ENCODE results near the gene DST.

The DST gene

GRCh38 chr6:56579155-56579851, 63.4 kb downstream of the DST start:
- H3K27me3 ChIP-seq (replicated peaks), result no peaks in the 10 kb centered on the region
- in situ Hi-C loops (cut with HindIII; ENCODE audit: low pct_ligation_motif_present, low sequenced_read_pairs), result no loop called here
- no peak overlapping the region for H3K27ac ChIP-seq
- peaks cover 20% of the 10 kb centered on the region for H3K36me3 ChIP-seq (replicated peaks)
- DNase-seq, result no peak
- no peak for TF ChIP-seq CTCF (IDR thresholded peaks at IDR 0.05; ENCODE audit: low read depth, low read length, missing control alignments)
- no peak overlapping the region for H3K4me3 ChIP-seq (ENCODE audit: low read depth, low read length)

GRCh38 chr6:56575736-56576135, 67.0 kb downstream of the DST start:
- no peak overlapping the region for H3K27ac ChIP-seq
- in situ Hi-C loops (cut with HindIII; ENCODE audit: low pct_ligation_motif_present, low sequenced_read_pairs), result no loop called here
- H3K36me3 ChIP-seq (replicated peaks), result peaks cover 27% of the 10 kb centered on the region
- no peaks in the 10 kb centered on the region for H3K27me3 ChIP-seq (replicated peaks)
- H3K4me3 ChIP-seq (ENCODE audit: low read depth, low read length), result no peak overlapping the region
- no peak for DNase-seq
- TF ChIP-seq CTCF (IDR thresholded peaks at IDR 0.05; ENCODE audit: low read depth, low read length, missing control alignments), result no peak

- TF ChIP-seq CTCF (IDR thresholded peaks at IDR 0.05; ENCODE audit: low read depth, low read length, missing control alignments), result no peak
- in situ Hi-C loops (cut with HindIII; ENCODE audit: low pct_ligation_motif_present, low sequenced_read_pairs), result no loop called here
- no peak overlapping the region for H3K27ac ChIP-seq
- no peaks in the 10 kb centered on the region for H3K27me3 ChIP-seq (replicated peaks)
- no peak overlapping the region for H3K4me3 ChIP-seq (ENCODE audit: low read depth, low read length)
- DNase-seq, result no peak
- peaks cover 27% of the 10 kb centered on the region for H3K36me3 ChIP-seq (replicated peaks)
These were observed 68.4 kb downstream of the DST start for GRCh38 chr6:56574292-56574691.

GRCh38 chr6:56573624-56574023, 69.1 kb downstream of the DST start:
- Histone ChIP-seq H3K27me3 (replicated peaks) (no peaks in the 10 kb centered on the region), H3K4me3 (ENCODE audit: low read depth, low read length) (no peak overlapping the region), H3K36me3 (replicated peaks) (peaks cover 27% of the 10 kb centered on the region), H3K27ac (no peak overlapping the region)
- no peak for TF ChIP-seq CTCF (IDR thresholded peaks at IDR 0.05; ENCODE audit: low read depth, low read length, missing control alignments)
- in situ Hi-C loops (cut with HindIII; ENCODE audit: low pct_ligation_motif_present, low sequenced_read_pairs), result no loop called here
- no peak for DNase-seq

GRCh38 chr6:56572788-56573471, 69.8 kb downstream of the DST start:
- in situ Hi-C loops (cut with HindIII; ENCODE audit: low pct_ligation_motif_present, low sequenced_read_pairs), result no loop called here
- Histone ChIP-seq H3K27me3 (replicated peaks) (no peaks in the 10 kb centered on the region), H3K36me3 (replicated peaks) (peaks cover 23% of the 10 kb centered on the region), H3K27ac (no peak overlapping the region), H3K4me3 (ENCODE audit: low read depth, low read length) (no peak overlapping the region)
- TF ChIP-seq CTCF (IDR thresholded peaks at IDR 0.05; ENCODE audit: low read depth, low read length, missing control alignments), result no peak
- no peak for DNase-seq
